GM19467 (cell line): ENCODE measurements around the gene SLC7A14.

Experiments used
- ATAC-seq: cut with Tn5 transposase; IDR thresholded peaks from one replicate; pipeline ENCODE4 v1.9.1; 2021; ENCODE audit warnings: mild to moderate bottlenecking, moderate library complexity; ENCODE audit not compliant: unreplicated experiment

SLC7A14 gene

GRCh38 chr3:170585937-170586310, at the start of gene SLC7A14:
Gene SLC7A14 (minus strand): TSS chr3:170586075. CDS start chr3:170526936, 59,139 bp downstream.
- no peak for ATAC-seq

DNA sequence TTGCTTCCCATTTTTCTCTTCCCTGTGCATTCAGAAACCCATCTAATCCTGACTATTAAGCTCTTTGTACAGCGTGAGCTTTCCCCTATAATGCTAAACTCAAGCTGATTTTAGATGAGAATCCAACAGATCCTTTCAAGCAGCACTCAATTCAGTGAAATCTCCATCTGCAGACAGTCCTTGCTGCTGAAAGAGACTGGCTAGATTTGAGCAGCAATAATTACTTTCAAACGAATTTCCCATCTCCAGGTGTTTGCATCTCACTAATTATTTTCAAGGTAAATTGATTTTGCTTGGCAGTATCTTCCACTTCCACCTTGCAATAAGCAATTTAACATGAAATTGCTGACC, 49.5 kb upstream of the SLC7A14 start:
- no peak for ATAC-seq

DNA sequence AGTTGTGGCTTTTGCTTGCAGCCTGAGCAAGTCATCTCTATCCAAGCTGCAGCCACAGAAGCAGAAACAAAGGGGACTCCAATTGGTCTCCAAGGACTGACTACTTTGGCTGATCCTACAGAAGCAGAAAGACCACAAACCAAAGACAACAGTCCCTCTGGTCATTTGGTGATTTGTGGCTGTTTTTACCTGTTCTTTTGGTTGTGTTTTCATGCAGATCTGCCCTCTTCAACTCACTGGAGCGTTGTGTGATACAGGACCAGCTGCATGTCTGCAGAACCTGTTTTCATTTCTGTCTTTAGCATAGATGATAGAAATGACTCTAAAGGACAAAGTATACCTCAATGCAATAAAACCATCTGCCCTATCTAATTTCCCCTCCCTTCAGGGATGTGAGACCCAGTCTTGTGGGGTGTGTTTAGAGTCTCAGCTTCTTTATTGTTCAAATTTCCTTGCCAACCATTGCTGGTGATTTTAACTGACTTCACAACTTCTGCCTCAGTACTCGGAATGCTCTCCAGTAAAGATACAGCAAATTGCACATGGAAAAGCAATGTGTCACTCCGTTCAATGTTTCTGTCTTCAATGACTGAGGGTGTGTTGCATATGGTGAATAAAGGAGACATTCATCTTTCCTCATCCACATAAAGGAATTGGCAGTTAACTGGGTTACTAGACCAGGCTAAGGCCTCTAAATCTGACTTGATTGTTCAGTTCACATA, 48.9 kb upstream of the SLC7A14 start:
- ATAC-seq: peak; percentile 66

DNA sequence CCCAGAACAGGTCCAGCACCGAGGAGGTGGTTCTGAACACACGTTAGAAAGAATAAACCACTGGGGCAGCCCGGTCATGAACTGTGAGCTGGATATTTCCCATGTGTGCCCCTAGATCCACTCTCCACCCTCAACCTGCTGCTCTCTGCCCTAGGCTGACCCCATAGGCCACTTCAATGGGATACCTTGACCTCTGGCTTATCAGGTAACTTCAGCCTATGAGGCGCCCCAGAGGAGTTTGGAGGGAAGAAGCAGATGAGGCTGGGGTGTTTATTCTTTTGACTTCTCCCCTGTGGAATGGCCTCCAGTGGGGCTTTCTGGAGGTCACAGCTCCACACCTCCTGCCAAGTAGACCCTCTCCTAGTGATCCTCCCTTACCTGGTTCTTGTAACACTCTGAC, 47.7 kb upstream of the SLC7A14 start:
- no peak for ATAC-seq

GRCh38 chr3:170632780-170633179, 46.9 kb upstream of the SLC7A14 start:
- ATAC-seq: peak; percentile 83

GRCh38 chr3:170631755-170632488, 46.0 kb upstream of the SLC7A14 start:
- ATAC-seq: no peak

DNA sequence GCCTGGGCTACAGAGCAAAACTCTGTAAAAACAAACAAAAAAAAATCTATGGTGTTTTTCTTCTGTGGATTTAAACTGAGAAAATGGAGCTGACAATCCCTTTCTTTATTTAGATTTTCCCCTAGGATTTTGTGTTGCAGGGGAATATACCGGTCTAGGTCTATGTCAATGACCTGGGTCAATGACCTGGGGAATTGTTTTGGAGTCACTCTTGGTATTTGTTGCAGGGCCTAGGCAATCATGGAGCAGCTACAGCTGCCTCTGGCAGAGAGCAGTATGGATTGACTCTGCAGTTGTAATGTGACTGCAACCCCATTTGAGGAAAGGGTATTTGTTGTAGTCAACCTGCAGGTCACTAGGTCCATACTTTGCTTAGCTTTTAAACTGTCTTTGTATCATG, 37.6 kb upstream of the SLC7A14 start:
- no peak for ATAC-seq

DNA sequence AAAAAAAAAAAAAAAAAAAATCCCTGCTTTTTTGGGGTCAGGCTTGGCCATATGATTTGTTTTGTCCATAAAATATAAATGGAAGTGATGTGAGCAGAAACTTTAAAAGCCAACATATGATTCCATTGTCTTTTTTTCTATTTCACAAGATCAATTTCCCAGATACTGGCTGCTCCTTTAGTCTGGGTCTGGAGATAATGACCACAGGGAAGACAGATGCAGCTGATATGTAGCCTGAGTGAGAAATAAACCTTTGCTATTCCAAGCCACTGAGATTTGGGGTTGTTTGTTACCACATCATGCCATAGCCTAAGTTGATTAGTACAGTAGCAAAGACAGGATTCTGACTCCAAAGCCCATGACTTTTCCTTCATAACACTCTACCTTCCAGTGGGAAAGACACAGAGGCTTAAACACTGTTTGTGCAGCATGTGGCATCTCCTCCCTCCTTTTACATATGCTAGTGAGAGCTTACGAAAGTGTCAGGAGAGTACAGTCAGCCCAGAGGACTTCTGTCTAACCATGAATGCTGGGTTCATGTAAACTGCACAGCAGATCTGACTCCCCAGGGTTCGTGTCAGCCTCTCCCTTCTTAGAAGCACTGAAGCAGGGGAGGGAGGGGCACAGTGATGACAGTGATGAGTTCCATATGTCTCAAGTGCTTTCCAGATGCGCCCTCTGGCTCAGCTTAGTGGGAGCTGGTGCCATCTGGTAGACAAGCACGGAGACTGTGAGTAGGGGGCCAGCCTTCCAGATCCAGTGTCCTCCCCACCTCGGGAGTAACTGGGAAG, 36.7 kb upstream of the SLC7A14 start:
- ATAC-seq: no peak

DNA sequence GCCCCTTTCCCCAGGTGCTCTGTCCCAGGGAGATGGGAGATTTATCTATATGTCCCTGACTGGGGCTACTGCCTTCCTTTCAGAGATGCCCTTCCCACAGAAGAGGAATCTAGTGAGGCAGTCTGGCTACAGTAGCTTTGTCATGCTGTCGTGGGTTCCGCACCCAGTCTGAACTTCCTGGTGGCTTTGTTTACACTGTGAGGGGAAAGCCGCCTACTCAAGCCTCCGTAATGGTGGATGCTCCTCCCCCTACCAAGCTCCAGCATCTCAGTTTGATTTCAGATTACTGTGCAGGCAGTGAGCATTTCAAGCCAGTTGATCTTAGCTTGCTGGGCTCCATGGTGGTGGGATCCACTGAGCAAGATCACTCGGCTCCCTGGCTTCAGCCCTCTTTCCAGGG, 35.4 kb upstream of the SLC7A14 start:
- ATAC-seq: no peak

GRCh38 chr3:170614214-170614966, 28.5 kb upstream of the SLC7A14 start:
- no peak for ATAC-seq

DNA sequence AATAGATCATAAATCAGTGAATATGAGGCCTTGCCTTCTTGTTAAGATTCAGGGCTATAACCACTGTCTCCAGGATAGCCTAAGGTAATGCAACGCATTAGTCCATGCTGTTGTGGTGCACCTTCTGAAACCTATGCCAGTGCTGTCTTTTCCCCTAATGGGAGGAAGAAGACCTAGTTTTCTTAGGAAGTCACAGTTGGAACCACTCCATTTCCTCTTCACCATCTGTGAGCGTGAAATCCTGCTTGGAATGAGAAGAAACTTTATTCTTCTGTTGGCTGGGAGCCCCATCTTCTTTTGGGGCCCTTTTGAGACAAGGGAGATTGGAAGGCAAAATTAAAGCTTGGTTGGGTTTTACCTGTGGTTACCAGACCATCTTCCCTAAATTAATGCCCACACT, 25.9 kb upstream of the SLC7A14 start:
- no peak for ATAC-seq

DNA sequence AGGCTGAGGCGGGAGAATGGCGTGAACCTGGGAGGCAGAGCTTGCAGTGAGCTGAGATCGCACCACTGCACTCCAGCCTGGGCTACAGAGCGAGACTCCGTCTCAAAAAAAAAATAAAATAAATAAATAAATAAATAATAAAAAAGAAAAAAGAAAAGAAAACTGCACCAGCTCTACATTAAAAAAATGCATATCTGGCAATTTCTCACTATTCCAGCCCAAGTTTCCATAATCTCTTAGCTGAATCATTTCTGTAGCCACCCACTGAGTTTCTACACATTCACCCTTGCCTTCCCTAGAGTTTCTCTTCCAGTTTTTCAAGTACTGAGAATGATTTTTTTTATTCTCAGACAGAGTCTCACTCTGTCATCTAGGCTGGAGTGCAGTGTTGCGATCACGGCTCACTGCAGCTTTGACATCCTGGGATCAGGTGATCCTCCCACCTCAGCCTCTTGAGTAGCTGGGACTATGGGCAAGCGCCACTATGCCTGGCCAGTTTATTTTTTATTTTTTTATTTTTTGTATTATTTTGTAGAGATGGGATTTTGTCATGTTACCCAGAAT, 24.5 kb upstream of the SLC7A14 start:
- no peak for ATAC-seq

- ATAC-seq: no peak
Observed at GRCh38 chr3:170608475-170608874, 22.6 kb upstream of the SLC7A14 start.

DNA sequence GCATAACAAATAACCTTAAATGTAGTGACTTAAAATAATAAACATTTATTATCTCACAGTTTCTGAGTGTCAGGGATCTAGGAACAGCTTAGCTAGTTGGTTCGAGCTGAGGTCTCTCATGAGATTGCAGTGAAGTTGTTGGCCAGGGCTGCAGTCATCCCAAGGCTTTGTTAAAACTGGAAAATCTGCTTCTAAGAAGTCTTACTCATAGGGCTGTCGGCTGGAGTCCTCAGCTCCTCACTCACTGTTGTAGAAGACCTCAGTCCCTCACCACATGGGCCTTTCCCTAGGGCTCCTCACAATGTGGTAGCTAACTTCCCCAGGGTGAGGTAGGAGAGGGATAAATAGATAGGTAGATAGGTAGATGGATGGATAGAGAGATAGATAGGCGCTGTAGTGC, 20.8 kb upstream of the SLC7A14 start:
- no peak for ATAC-seq

- ATAC-seq: no peak
Observed at GRCh38 chr3:170605490-170605889, 19.6 kb upstream of the SLC7A14 start.

DNA sequence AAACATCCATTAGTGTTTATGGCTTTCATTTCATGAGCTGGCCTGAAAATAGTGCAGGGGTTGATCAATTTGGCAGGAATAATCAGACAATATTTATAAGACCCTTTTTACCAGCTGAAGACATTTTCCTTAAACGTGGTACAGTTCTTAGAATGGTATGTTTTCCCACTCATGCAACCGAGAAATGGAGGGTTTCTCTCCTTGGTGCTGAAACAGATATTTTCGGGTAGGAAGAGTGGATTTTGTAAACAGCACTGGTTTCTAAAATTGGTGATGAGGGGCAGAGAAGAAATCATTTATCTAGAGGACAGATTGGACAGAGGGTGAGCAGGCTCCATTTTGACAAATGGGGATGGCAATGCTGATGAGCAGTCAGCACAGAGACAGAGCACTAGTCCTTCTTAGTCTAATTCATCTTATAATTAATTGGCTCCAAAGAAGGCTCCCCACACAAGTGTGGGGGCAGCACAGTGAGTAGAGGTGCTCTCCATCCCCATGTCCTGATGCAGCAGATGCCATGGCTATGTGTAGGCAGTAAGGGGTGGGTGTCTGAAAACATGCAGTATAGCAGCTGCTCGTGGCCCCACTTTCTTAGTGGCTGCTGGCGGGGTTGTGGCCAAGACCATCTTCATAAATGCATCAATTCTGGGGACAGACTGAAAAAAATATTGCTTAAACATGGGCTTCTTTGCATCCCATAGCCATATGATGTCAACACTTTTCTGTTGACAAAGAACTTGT, 18.1 kb upstream of the SLC7A14 start:
- no peak for ATAC-seq

DNA sequence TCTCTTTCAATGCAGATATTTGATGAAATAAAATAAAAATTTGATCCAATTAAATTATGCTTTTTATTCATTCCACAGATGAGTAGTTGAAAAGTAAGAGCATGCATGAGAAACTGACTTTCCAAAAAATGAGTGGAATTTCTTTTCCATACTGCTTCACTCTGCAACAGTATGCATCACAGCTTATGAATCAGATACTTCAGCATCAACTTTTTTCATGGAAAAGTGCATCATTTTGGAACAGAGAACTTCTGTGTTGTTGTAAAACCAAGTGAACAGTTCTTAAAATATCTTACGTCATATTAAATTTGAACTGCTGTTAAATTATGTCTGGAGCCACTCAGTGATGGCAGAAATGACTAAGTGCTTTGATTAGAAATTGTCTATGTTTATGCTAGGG, 16.7 kb upstream of the SLC7A14 start:
- ATAC-seq: no peak

DNA sequence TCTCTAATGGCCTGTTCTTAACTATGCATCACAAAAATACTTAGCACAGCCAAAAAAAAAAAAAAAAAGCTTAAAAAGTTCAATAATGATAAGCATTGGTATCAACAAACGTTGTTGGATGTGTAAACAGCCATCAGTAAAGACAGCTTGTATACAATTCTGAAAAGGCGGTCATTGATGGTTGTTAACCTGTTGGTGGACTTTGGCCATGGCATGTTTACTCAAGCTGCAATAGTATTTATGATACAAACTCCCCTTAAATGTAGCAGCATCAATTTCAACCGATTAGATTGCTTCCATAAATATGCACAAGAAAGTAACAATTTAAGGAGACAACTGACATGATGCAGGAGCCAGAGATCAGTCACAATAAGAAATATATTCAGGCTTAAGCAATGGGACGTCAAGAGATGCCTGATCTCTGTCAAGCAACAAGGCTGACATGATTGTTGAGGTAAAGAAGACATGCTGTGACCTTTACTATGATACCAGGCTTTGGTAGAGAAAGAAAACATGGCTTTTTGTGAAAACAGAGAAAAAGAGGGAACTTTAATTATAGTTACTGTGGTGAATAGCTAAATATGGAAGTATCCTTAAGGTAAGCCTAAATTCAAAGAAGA, 14.2 kb upstream of the SLC7A14 start:
- no peak for ATAC-seq

- ATAC-seq: no peak
Observed at GRCh38 chr3:170599091-170599490, 13.2 kb upstream of the SLC7A14 start.

DNA sequence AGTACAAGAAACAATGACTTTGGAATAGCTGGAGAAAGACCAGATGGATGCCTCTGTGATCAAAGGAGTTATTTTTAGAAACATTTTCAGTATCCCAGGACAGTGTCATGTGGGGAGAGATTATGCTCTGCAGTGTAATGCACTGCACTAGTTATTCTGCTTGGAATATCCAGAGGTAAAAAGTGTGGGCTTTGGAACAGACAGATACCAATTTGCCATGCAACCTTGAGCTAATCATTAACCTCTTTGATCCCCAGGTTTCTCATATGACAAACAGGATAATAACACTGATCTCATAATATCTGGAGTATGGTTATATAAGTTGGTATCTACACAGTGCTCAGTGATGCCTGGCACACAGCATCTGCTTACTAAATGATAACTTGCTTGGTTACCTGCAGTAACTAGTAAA, 12.2 kb upstream of the SLC7A14 start:
- no peak for ATAC-seq
